PC-3 (cell line): ENCODE results near the gene SSH3.

Experiments
- EZH2phosphoT487 ChIP-seq: fragments of 300-600 bp; sonication (generic); IDR thresholded peaks from 2 replicates; pipeline ENCODE4 v1.6.1; 2018; ENCODE audit warnings: mild to moderate bottlenecking, antibody characterized with exemption, low read length, borderline replicate concordance
- TF ChIP-seq, protein P1 (sequence below): fragments of 300-600 bp; sonication (generic); conservative IDR thresholded peaks from 2 replicates; pipeline ENCODE4 v1.5.1; 2017; ENCODE audit warnings: antibody characterized with exemption, low read depth, mild to moderate bottlenecking, low read length

DNA sequence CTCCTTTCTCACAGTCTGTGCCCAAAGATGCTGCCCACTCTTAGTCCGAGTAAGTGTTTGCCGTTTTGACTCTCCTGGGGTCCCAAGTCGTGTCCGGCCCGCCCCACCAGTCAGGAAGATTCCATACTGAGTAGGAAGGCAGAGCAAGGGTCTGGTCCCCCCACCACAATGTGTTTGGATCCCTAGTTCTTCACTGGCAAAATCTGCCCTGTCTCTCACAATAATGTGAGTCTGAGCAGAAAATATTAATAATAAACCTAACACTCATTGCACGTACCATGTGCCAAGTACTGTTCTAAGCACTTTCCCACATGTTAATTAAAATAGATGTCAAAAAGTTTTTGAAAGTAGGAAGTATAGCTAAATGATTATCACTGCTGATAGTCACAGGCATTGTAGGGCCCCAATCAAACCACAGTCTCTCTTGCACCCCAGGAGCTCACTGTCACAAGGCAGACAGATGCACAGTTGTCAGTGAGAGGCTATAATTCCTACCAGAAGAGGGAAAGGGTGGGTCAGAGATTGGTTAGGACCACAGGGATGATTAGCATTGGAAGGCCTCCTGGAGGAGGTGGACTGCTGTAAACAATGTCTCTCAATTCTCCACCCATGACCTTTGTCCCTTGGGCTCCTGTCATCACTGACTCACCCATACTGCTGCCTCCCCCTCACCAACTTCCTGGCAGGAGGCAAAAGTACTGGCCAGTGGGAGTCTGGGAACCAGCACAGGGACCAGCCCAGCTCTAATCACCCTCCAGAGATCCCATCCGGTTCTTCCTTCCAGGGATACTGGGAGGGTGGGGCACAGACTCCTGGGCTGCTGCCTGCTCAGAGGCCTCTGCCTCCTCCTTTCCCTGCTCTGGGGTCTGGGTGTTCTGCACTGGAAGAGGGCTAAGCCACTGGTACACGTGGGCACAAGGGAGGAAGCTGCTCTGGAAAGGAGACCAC, 51.0 kb downstream of the SSH3 start:
- TF ChIP-seq, protein P1, sequence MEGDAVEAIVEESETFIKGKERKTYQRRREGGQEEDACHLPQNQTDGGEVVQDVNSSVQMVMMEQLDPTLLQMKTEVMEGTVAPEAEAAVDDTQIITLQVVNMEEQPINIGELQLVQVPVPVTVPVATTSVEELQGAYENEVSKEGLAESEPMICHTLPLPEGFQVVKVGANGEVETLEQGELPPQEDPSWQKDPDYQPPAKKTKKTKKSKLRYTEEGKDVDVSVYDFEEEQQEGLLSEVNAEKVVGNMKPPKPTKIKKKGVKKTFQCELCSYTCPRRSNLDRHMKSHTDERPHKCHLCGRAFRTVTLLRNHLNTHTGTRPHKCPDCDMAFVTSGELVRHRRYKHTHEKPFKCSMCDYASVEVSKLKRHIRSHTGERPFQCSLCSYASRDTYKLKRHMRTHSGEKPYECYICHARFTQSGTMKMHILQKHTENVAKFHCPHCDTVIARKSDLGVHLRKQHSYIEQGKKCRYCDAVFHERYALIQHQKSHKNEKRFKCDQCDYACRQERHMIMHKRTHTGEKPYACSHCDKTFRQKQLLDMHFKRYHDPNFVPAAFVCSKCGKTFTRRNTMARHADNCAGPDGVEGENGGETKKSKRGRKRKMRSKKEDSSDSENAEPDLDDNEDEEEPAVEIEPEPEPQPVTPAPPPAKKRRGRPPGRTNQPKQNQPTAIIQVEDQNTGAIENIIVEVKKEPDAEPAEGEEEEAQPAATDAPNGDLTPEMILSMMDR, result peak; percentile 16; the same call in 1 of the 2 replicates
- no peak for TF ChIP-seq EZH2phosphoT487
